ENCODE results near the gene DCLRE1B. TPM values are rescaled to one million over a fixed set of nuclear protein-coding genes. Genes with fewer than 3 reads are reported as not detected.

Gene DCLRE1B
- total RNA-seq, 1 donor from 2014 or later = 21.5 TPM

DNA sequence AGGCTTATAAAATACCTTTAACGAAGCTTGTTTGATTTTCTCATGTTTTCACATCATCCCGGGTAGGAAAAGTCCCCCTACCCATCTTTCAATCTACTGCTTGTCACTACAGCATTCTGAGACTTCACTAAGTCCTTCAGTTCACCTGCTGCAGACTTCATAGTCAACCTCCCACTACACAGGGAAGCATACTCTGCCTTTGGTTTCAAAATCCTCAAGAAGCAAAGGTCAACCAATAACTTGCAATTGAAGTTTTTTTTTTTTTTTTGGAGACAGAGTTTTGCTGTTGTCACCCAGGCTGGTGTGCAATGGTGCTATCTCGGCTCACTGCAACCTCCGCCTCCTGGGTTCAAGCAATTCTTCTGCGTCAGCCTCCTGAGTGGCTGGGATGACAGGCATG is 28.9 kb upstream of the DCLRE1B start:
- DNase-seq (ENCODE audit: low read depth, low spot score) = no peak
- no peaks in the 10 kb centered on the region for H3K36me3 Mint-ChIP-seq (ENCODE audit: low read depth)
- peaks cover 3% of the 10 kb centered on the region for H3K4me1 Mint-ChIP-seq
- no peaks in the 10 kb centered on the region for H3K27me3 Mint-ChIP-seq (ENCODE audit: low read depth)
- H3K4me3 Mint-ChIP-seq = no peak overlapping the region
- TF ChIP-seq, protein P1, sequence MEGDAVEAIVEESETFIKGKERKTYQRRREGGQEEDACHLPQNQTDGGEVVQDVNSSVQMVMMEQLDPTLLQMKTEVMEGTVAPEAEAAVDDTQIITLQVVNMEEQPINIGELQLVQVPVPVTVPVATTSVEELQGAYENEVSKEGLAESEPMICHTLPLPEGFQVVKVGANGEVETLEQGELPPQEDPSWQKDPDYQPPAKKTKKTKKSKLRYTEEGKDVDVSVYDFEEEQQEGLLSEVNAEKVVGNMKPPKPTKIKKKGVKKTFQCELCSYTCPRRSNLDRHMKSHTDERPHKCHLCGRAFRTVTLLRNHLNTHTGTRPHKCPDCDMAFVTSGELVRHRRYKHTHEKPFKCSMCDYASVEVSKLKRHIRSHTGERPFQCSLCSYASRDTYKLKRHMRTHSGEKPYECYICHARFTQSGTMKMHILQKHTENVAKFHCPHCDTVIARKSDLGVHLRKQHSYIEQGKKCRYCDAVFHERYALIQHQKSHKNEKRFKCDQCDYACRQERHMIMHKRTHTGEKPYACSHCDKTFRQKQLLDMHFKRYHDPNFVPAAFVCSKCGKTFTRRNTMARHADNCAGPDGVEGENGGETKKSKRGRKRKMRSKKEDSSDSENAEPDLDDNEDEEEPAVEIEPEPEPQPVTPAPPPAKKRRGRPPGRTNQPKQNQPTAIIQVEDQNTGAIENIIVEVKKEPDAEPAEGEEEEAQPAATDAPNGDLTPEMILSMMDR (conservative IDR thresholded peaks at IDR 0.05) = no peak
- peaks cover 5% of the 10 kb centered on the region for H3K9me3 Mint-ChIP-seq
- no peak overlapping the region for H3K27ac Mint-ChIP-seq (ENCODE audit: unreplicated experiment)

DNA sequence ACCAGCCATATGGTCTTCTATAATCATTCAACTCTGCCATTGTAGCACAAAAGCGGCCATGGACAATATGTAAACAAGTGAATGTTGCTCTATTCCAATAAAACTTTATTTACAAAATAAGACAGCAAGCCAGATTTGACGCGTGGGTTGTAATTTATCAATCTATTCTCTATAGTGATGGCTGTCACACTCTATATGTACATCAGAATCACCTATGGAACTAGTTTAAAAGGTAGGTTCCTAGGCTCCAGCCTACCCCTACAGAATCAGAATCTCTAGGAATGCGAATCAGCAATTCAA is 25.4 kb upstream of the DCLRE1B start:
- H3K36me3 Mint-ChIP-seq (ENCODE audit: low read depth) = no peaks in the 10 kb centered on the region
- H3K27me3 Mint-ChIP-seq (ENCODE audit: low read depth) = no peaks in the 10 kb centered on the region
- peaks cover 3% of the 10 kb centered on the region for H3K4me1 Mint-ChIP-seq
- TF ChIP-seq, protein P1 (conservative IDR thresholded peaks at IDR 0.05) = no peak
- H3K27ac Mint-ChIP-seq (ENCODE audit: unreplicated experiment) = no peak overlapping the region
- no peak for DNase-seq (ENCODE audit: low read depth, low spot score)
- peaks cover 8% of the 10 kb centered on the region for H3K9me3 Mint-ChIP-seq
- H3K4me3 Mint-ChIP-seq = no peak overlapping the region

GRCh38 chr1:113881661-113882060 is 23.5 kb upstream of the DCLRE1B start:
- H3K4me3 Mint-ChIP-seq = no peak overlapping the region
- H3K27ac Mint-ChIP-seq (ENCODE audit: unreplicated experiment) = no peak overlapping the region
- TF ChIP-seq, protein P1 (conservative IDR thresholded peaks at IDR 0.05) = no peak
- H3K4me1 Mint-ChIP-seq = peaks cover 3% of the 10 kb centered on the region
- H3K36me3 Mint-ChIP-seq (ENCODE audit: low read depth) = no peaks in the 10 kb centered on the region
- H3K27me3 Mint-ChIP-seq (ENCODE audit: low read depth) = no peaks in the 10 kb centered on the region
- DNase-seq (ENCODE audit: low read depth, low spot score) = no peak
- H3K9me3 Mint-ChIP-seq = peaks cover 8% of the 10 kb centered on the region

DNA sequence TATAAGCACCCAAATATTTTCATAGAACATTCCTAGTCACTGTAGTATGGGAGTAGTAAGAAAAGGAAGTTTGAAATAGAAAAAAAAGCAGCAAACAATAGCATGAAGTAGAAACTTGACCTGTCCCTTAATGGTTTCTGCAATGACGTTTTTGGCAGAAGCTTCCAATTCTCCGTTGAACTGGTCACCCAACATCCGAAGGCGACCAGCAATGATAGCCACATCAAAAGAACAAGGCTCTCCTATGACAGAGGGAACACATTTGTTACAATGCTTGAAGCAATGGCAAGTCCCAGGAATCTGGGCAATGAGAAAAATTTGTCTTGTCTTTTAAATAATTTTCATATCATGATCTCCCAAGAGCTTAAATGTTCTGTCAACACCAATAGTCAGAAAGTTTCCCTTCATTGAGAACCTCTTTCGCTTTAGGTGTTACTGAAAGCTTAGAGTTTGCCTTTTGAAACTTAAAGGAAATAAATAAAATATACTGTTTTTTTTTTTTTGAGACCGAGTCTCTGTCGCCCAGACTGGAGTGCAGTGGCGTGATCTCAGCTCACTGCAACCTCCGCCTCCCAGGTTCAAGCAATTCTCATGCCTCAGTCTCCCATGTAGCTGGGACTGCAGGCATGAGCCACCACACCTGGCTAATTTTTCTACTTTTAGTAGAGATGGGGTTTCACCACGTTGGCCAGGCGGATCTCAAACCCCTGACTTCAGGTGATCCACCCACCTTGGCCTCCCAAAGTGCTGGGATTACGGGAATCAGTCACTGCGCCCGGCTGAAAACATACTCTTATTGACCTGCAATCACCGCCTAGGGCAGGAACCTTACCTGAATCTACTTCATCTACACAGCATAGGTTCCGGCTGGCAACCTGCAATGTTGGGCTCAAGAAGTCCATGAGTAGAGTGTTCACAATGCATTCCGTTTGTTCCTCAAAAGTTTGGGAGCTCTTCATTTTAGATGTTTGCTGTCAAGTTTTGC is 18.4 kb upstream of the DCLRE1B start:
- no peaks in the 10 kb centered on the region for H3K27me3 Mint-ChIP-seq (ENCODE audit: low read depth)
- no peak overlapping the region for H3K4me3 Mint-ChIP-seq
- no peaks in the 10 kb centered on the region for H3K36me3 Mint-ChIP-seq (ENCODE audit: low read depth)

GRCh38 chr1:113887402-113888175 is 17.5 kb upstream of the DCLRE1B start, which contains the start of gene BCL2L15:
Gene BCL2L15 (minus strand): TSS chr1:113887581. CDS start chr1:113887375, 206 bp downstream.
- TF ChIP-seq, protein P1 (conservative IDR thresholded peaks at IDR 0.05) = no peak
- no peak within 1 kb of the TSS for H3K27ac Mint-ChIP-seq (ENCODE audit: unreplicated experiment)
- DNase-seq (ENCODE audit: low read depth, low spot score) = no peak
- H3K9me3 Mint-ChIP-seq = peaks cover 3% of the 10 kb centered on the region
- H3K4me1 Mint-ChIP-seq = no peaks in the 10 kb centered on the region
- H3K36me3 Mint-ChIP-seq (ENCODE audit: low read depth) = no peaks in the 10 kb centered on the region
- no peaks in the 10 kb centered on the region for H3K27me3 Mint-ChIP-seq (ENCODE audit: low read depth)
- H3K4me3 Mint-ChIP-seq = no peak within 1 kb of the TSS

More for the DNA sequence above, 18.4 kb upstream of the DCLRE1B start:
- H3K9me3 Mint-ChIP-seq = peaks cover 3% of the 10 kb centered on the region
- H3K27ac Mint-ChIP-seq (ENCODE audit: unreplicated experiment) = no peak overlapping the region
- TF ChIP-seq, protein P1 (conservative IDR thresholded peaks at IDR 0.05) = no peak
- no peaks in the 10 kb centered on the region for H3K4me1 Mint-ChIP-seq
- DNase-seq (ENCODE audit: low read depth, low spot score) = no peak

All from neural crest cell (in vitro differentiated cells).